Urinary bladder (tissue), 4 donors: Measurements from ENCODE around the gene PIAS4. TPM values are rescaled to one million over a fixed set of nuclear protein-coding genes. Genes with fewer than 3 reads are reported as not detected.
A peak's percentile ranks its signal among the peaks of the same experiment; 100 is the strongest.

ENCODE experiments used
- DNase-seq: peaks from one replicate; pipeline ENCODE4 v3.0.0-alpha.2; 2015; ENCODE audit errors: extremely low spot score
- H3K27ac ChIP-seq: one replicate; pipeline ENCODE4 v1.5.1; 2013; ENCODE audit warnings: low read depth, mild to moderate bottlenecking, moderate library complexity
- H3K36me3 ChIP-seq: one replicate; pipeline ENCODE4 v1.6.1; 2013; ENCODE audit warnings: mild to moderate bottlenecking, moderate library complexity; ENCODE audit not compliant: insufficient read depth
- H3K4me1 ChIP-seq: one replicate; pipeline ENCODE4 v1.6.1; 2013; ENCODE audit warnings: mild to moderate bottlenecking, moderate library complexity; ENCODE audit not compliant: insufficient read depth
- H3K4me3 ChIP-seq: one replicate; pipeline ENCODE4 v1.5.1; 2013; ENCODE audit warnings: low read depth, low read length
- WGBS: extraction: QIAGEN DNeasy Blood & Tissue Kit; methylation state at CpG from one replicate; pipeline ENCODE4 v1.1.7; 2013; 5-methylcytosine and 5-hydroxymethylcytosine counted together
- polyA plus RNA-seq: library from polyadenylated mRNA; stranded (reverse); fragments of 200-250 nt; gene quantifications from one replicate; pipeline ENCODE4 v1.2.3, GENCODE V29; 2013
- total RNA-seq: library from RNA; depleted of rRNA; stranded (reverse); fragments of >200 nt; gene quantifications from one replicate; pipeline ENCODE4 v1.2.3, GENCODE V29; 2014
- donor health status: healthy with polysubstance abuse.
- donor health status: healthy.

The PIAS4 gene
- total and polyA plus RNA-seq, 2 donors = 20.2 to 25.3 TPM

DNA sequence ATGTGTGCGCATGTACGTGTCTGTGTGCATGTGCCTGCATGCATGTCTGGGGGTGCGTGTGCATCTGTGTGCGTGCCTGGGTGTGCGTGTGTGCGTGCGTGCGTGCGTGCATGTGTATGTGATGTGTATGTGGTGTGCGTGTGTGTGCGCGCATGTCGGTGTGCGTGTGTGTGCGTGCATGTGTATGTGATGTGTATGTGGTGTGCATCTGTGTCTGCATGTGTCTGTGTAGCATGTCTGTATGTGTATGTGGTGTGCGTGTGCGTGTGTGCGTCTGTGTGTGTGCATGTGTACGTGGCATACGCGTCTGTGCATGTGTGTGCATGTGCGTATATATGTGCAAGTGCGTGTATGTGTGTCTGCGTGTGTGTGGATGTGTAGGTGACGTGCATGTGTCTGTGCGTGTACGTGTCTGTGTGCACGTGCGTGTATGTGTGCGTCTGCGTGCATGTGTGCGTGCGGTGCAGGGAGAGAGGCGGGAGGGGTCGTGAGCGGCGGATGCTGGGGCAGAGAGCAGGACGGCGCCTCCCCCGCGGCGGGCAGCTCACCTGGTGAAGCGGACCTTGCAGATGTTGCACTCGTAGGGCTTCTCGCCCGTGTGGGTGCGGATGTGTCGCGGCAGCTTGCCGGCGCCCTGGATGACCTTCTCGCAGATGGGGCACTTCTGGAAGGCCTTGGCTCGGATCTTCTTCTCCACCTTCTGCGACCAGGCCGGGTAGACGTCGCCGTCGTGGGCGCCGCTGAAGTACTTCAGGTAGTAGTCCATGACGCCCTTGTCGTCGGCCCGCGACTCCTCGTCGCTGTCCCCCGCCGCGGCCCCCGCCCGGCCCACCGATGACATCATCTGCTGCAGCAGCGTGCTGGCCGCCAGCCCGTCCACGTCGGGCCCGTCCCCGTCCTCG, 46.1 kb downstream of the PIAS4 start:
- Histone ChIP-seq H3K36me3 (peaks cover 6% of the 10 kb centered on the region), H3K27ac (no peak overlapping the region), H3K4me1 (no peaks in the 10 kb centered on the region), H3K4me3 (no peak overlapping the region)
- 91% methylated on average over 82 of the region's 82 CpGs for WGBS
- no peak for DNase-seq

DNA sequence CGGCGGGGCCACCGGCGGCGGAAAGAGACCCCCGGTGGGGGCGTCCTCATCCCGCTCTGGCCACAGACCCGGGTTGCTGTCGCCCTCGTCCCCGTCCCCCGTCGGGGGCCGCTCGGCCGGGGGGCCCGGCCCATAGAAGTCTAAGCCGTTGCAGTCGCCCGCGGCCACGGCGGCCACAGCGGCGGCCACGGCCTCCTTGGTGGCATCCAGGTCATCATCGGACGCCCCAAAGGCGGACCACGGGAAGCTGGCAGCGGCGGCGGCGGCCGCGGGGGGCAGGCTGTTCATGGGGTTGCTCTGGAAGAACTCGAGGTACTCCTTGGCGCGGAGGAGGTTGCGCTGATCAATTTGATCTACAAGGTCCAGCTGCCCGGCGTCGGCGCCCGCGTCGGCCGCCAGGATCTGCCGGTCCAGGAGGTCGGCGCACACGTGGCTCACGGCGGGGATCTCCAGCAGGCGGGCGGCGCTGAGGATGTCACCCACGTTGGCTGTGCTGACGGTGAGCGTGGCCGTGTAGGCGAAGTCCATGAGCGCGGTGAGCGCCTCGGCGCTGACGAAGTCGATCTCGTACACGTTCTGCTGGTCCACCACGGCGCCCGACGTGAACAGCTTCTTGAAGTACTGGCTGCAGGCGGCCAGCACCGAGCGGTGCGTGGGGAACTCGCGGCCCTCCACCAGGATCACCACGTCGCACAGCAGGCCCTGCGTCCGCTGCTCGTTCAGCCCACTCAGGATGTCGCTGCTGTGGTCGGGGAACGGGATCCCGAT, 47.1 kb downstream of the PIAS4 start:
- H3K4me3 ChIP-seq = no peak overlapping the region
- peaks cover 4% of the 10 kb centered on the region for H3K4me1 ChIP-seq
- no peak for DNase-seq
- no peak overlapping the region for H3K27ac ChIP-seq
- 97% methylated on average over 91 of the region's 91 CpGs for WGBS
- H3K36me3 ChIP-seq = peaks cover 6% of the 10 kb centered on the region

DNA sequence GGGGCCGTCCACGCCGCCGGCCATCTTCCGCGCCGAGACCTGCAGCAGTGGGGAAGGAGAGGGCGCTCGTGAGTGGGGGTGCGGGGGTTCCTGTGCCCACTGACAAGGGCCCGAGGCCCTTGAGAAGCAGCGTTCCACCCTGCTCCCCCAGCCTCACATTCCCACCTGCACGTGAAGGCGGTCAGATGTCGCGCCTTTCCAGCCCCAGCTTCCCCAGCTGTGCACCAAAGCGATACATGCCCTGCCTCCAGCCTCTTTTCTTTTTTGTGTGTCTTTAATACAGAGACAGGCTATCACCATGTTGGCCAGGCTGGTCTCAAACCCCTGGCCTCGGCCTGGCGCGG, 47.6 kb downstream of the PIAS4 start:
- DNase-seq = no peak
- Histone ChIP-seq H3K36me3 (peaks cover 6% of the 10 kb centered on the region), H3K27ac (no peak overlapping the region), H3K4me3 (no peak overlapping the region), H3K4me1 (peaks cover 7% of the 10 kb centered on the region)
- WGBS = 95% methylated on average over 20 of the region's 20 CpGs

DNA sequence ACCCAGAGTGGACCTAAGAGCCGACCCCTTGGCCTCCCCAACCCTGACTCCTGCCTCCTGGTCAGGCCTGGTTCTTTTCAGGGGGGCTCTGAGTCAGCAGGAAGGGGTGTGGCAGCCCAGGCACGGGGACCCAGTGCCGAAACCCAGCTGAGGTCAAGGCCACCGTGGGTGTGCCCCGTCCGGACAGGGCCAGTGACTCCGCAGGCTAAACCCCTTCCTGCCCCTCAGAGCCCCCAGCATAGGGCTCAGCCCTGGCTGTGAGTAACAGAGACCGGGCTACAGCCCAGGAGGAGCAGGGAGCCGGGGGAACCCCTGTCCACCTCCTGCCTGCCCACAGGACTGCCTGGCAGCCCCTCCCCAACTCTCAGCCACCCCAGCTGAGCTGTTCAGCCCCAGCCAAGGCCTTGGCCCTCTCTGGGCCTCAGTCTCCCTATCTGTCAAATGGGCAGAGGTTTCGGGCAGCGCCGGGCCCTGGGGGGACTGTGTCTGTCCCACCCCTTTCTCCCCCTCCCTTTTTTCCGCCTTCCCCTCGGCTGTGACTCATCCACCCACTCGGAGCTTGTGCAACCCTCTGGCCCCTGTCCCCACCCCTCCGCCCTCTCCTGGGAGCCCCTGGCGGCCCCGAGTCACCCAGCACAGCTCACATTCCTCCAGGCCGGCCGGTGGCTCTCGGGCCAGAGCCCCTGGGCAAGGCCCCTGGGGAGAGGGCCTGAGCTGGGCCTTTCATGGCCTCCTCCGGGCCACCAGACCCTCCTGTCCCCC, 50.6 kb downstream of the PIAS4 start:
- peak overlapping the region; percentile 97 for H3K27ac ChIP-seq
- DNase-seq = no peak
- peak overlapping the region; percentile 30 for H3K4me3 ChIP-seq
- peaks cover 7% of the 10 kb centered on the region for H3K4me1 ChIP-seq
- H3K36me3 ChIP-seq = peaks cover 6% of the 10 kb centered on the region
- 31% methylated on average over 22 of the region's 22 CpGs for WGBS

DNA sequence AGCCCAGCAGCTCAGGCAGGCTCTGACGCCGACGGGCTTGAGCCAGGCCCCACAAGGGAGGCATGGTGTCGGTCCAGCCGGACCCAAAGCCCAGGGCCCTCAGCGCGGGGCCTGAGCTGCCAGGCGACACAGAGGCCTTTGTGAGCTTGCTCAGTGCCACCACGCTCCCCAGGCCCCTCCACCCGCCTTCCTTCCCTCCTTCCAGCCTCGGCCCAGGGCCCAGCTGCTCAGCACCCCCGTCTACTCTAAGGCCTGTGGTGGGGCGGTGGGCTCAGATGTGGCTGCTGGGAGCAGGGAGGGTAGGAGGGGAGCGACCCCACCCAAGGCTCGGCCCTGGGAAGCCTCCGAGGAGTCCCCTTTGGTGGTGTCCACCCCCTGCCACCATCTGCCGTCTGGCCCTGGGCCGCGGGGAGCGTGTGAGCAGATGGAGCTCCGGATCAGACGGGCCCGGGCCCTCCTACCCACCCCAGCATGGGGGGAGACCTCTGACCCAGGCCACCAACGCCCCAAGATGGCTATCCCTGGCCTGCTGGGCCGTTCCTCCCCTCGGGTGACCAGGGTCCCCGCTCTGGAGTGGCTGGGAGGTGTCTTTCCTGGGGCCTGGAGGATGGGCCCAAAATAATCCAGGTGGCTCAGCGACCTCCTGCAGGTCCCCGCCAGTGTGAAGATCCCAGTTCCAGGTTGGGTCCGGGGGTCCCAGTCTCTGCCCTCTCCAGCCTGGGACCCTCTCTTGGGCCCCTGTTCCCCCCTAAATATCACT, 51.3 kb downstream of the PIAS4 start:
- Histone ChIP-seq H3K4me1 (peaks cover 7% of the 10 kb centered on the region), H3K27ac (peak overlapping the region; percentile 97), H3K36me3 (peaks cover 4% of the 10 kb centered on the region), H3K4me3 (peak overlapping the region; percentile 30)
- 40% methylated on average over 30 of the region's 30 CpGs for WGBS
- DNase-seq = no peak

DNA sequence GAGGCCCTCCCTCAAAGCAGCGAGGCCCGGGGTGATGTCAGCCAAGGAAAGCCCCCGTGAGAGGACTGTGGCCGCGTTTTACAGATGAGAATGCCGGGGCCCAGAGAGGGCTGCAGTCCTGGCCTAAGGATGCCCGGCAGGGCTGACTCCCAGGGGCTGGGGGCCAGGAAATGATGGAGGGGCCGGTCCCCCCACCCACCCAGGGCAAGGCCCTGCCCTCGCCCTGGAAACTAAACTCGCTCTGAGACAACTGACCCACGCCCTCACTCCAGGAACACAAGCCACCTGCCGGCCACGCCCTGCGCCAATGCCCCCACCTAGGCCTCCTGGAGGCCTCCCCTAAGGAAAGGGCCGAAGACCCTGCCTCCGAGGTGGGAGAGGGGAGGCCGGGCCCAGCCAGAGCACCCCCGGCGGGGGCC, 51.9 kb downstream of the PIAS4 start:
- Histone ChIP-seq H3K27ac (peak overlapping the region; percentile 97), H3K36me3 (no peaks in the 10 kb centered on the region), H3K4me3 (peak overlapping the region; percentile 16), H3K4me1 (peaks cover 7% of the 10 kb centered on the region)
- DNase-seq = no peak
- WGBS = 39% methylated on average over 19 of the region's 19 CpGs

DNA sequence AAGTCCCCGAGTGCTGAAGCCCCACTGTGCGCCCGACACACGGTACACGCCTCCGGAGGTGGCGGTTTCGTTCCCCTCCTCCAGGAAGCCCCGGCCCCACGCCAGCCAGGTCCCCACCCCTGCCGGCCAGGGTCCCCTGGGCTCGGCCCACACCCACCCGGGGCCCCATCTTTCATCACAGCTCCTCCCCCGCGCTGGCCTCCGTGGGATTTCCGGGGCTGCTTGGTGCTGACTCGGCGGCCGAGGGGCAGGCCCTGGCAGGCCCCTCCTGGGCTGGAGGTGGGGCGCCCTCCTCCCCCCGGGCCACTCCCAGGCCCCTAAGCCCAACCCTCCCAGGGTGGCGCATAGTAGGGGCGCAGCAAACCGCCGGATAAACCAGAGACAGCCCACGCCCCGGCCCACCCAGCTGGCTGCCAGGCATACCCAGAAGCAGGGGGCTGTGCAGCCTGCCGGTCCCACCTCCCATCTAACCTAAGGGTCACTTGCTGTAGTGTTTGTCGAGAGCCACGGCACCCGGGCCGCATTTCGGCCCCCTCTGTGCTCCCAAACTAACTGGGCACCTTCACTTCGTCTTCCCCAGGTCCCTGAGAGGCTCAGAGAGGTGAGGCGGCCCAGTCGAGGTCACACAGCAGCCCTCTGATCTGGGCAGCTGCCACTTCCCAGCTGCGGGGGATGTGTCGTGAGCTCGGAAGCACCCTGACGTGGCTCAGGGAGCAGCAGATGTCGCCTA, 52.5 kb downstream of the PIAS4 start:
- H3K4me3 ChIP-seq = peak overlapping the region; percentile 16
- no peaks in the 10 kb centered on the region for H3K36me3 ChIP-seq
- 54% methylated on average over 42 of the region's 42 CpGs for WGBS
- DNase-seq = no peak
- peaks cover 7% of the 10 kb centered on the region for H3K4me1 ChIP-seq
- peak overlapping the region; percentile 97 for H3K27ac ChIP-seq

DNA sequence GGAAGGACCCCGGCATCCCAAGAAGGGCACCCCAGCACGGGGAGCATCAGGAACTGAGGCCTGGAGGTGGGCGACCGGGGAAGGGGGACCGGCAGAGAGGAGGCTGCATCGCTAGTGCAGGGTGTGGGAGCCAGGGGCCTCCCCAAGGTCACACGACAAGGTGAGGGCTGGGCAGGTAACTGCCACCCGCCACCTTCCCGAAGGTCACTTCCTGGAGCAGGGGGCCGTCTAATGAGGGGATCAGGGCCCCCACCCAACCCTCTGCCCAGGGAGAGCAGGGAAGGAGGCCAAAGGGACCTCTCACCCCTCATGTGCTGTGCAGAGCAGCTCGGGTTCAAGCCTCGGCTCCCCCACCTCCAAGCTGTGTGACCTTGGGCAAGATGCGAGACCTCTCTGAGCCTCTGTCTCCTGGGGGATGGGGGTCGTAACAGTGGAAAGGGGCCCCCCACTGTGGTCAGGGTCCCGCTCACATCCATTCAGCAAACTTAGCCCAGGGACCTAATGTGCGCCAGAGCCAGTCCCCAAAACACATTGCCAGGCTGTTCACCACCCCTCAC, 53.2 kb downstream of the PIAS4 start:
- Histone ChIP-seq H3K27ac (peak overlapping the region; percentile 87), H3K4me3 (peak overlapping the region; percentile 20), H3K36me3 (no peaks in the 10 kb centered on the region), H3K4me1 (peaks cover 7% of the 10 kb centered on the region)
- WGBS = 79% methylated on average over 16 of the region's 16 CpGs
- DNase-seq = no peak

DNA sequence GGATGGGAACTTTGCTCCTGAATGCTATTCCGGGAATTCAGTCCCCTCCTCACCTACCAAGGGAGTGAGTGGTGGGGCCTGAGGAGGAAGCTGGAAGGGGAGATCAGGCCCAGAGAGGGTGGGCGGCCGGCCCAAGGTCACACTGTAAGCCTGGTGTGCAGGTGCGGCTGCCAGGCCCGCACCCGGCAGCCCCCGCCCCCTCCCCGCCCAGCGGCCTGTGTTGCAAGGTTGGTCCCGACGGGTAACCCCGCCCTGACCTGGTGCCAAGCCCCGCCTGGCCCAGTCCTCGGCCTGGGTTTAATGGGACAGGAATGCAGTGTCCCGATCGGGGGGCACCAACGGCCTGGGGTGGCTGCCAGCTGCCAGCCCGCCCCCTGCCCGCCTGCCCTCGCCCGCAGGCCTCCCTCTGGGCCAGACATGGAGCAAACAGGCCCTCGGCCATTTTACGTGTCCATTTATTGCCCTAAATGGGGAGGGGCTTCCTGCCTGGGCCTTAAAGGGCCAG, 53.7 kb downstream of the PIAS4 start:
- H3K4me3 ChIP-seq = peak overlapping the region; percentile 26
- DNase-seq = no peak
- H3K4me1 ChIP-seq = peaks cover 7% of the 10 kb centered on the region
- peak overlapping the region; percentile 87 for H3K27ac ChIP-seq
- H3K36me3 ChIP-seq = no peaks in the 10 kb centered on the region
- 28% methylated on average over 23 of the region's 23 CpGs for WGBS

DNA sequence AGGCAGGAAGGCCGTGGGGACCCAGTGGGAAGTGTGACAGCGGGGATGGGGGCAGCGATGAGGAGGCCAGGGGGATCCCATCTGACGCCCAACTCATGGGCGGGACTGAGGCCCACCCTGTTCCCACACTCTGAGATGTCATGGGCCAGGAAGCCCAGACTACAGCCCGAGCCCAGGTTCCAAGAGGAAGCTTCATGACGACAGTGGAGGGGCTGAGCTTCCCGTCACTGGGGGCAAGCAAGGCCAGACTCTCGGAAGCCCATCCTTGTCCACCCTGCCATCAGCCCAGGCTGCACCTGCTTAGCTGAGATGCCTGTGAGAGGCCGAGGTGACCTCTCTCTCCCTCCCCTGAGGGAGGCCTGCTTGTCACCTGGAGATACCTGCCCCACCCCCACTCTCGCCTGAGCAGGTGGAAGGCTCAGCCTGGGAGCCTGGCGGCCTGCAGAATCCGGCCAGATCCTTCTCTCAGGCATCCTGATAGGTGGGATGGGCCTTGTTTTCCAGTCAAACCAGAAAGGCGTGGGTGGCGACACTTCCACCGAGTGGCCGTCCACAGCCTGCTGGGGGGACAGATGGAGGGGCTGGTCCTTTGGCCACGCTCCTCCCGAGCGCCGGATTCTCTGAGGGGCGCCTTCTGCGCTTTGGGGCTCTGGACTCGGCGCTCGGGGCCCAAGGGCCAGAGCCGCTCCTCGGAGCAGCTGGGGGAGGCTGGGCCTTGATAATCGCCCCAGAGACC, 54.3 kb downstream of the PIAS4 start:
- Histone ChIP-seq H3K4me1 (peaks cover 7% of the 10 kb centered on the region), H3K36me3 (no peaks in the 10 kb centered on the region), H3K27ac (peak overlapping the region; percentile 87), H3K4me3 (peak overlapping the region; percentile 26)
- DNase-seq = no peak
- WGBS = 66% methylated on average over 29 of the region's 29 CpGs

DNA sequence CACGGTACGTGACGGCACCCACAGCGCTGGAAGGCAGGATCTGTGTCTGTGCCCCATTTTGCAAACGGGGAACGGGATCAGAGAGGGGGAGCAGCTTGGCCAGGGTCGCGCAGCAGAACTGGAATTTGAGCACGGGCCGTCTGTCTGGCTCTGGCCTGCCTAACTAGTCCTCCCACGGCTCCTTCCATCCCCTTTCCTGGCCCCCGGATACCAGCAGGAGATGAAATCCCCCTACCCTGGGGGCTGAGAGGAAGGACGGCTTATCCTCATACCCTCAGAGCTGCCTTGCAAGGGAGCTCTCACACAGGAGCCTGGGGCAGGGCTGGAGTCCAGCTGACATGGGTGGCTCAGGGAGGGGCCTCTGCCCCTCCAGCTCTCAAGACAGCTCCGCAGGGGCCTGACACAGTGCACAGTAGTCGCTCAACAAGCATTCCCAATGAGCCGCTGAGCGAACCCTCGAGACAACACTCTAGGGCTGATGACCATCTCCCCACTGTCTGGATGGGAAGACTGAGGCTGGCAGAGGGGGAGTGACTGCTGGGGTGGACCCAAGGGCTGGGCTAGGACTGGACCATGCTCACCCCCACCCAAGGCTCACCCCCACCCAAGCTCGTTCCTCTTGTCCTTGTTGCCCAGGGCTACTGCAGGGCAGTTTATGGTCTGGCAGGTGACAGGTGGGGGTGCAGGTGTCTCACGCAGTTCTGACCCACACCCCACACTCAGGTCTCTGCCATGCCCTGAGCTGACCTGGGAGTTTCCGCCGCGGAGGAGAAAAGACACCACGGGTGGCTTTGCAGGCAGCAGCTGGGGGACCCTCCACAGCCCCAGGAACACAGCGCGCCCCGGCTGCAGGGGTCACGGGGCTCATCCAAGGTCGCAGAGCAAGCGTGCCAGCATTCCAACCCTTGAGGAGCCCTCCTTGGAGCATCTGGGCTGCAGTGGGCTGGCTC, 55.2 kb downstream of the PIAS4 start:
- peak overlapping the region; percentile 46 for H3K27ac ChIP-seq

More for the DNA sequence above, 55.2 kb downstream of the PIAS4 start:
- H3K36me3 ChIP-seq = no peaks in the 10 kb centered on the region
- WGBS = 66% methylated on average over 30 of the region's 30 CpGs
- H3K4me1 ChIP-seq = peaks cover 7% of the 10 kb centered on the region
- no peak for DNase-seq
- H3K4me3 ChIP-seq = no peak overlapping the region
